Activated CD8-positive, alpha-beta T cell treated with anti-CD3 and anti-CD28 coated beads for 36 hours (primary cell): ENCODE results near the gene FAM180A. TPM values are rescaled to one million over a fixed set of nuclear protein-coding genes. Genes with fewer than 3 reads are reported as not detected.
"Not testable (repeated sequence)": the region's sequence is repeated elsewhere in the genome, so short reads cannot be mapped to it uniquely, and the experiment has no call there.

Source experiments
- ATAC-seq: fragments of 200-7000 bp; cut with Tn5 transposase; one replicate; pipeline ENCODE4 v1.10.0; 2021; ENCODE audit warnings: mild to moderate bottlenecking, moderate library complexity
- CTCF ChIA-PET: fragments of 350-600 bp; sonication (Branson Sonifier 250); formaldehyde crosslinking; loops from one replicate; lab custom pipeline; 2021; ENCODE audit warnings: antibody characterized with exemption; lab: Charles Lee
- POLR2A ChIA-PET: fragments of 350-600 bp; sonication (Branson Sonifier 250); formaldehyde crosslinking; loops from one replicate; lab custom pipeline; 2021; ENCODE audit warnings: antibody characterized with exemption; lab: Charles Lee
- DNase-seq: peaks from one replicate; pipeline ENCODE4 v3.0.0-alpha.2; 2020
- H3K27ac Mint-ChIP-seq: one replicate; pipeline ENCODE4 v1.8.0; 2021; ENCODE audit warnings: mild to moderate bottlenecking, mixed read lengths
- H3K27me3 Mint-ChIP-seq: one replicate; pipeline ENCODE4 v1.8.0; 2021; ENCODE audit warnings: mixed read lengths
- H3K36me3 Mint-ChIP-seq: one replicate; pipeline ENCODE4 v1.8.0; 2021; ENCODE audit warnings: low read depth, mixed read lengths
- H3K4me1 Mint-ChIP-seq: one replicate; pipeline ENCODE4 v1.8.0; 2021; ENCODE audit warnings: low read depth, mixed read lengths
- H3K4me3 Mint-ChIP-seq: one replicate; pipeline ENCODE4 v1.8.0; 2021; ENCODE audit warnings: mild to moderate bottlenecking, moderate library complexity, mixed read lengths
- H3K9me3 Mint-ChIP-seq: one replicate; pipeline ENCODE4 v1.8.0; 2021; ENCODE audit warnings: mixed read lengths
- CTCF ChIP-seq: fragments of 200-600 bp; IDR thresholded peaks from one replicate; pipeline ENCODE4 v1.8.0; 2022; ENCODE audit warnings: antibody characterized with exemption, mild to moderate bottlenecking
- intact Hi-C: fragments of 100-400 bp; cut with micrococcal nuclease; formaldehyde crosslinking; loops from one replicate; pipeline ENCODE4 v1.10.0; 2022
- total RNA-seq, 2 experiments: library from RNA; stranded (reverse); gene quantifications; one replicate each; pipeline ENCODE4 v1.2.3, GENCODE V29; 2021

Gene FAM180A
- total RNA-seq, 2 experiments from 2014 or later: not detected

GRCh38 chr7:135744938-135745702 is 3.5 kb downstream of the FAM180A start:
- CTCF ChIA-PET: interaction anchor here (1.5 kb wide), 1 partner anchor 471 kb away, joined by 3 read pairs; no protein-coding TSS in a partner anchor
- Mint-ChIP-seq H3K9me3 (no peaks in the 10 kb centered on the region), H3K4me3 (no peak overlapping the region), H3K36me3 (no peaks in the 10 kb centered on the region), H3K27me3 (peaks cover 7% of the 10 kb centered on the region), H3K27ac (no peak overlapping the region), H3K4me1 (no peaks in the 10 kb centered on the region)
- POLR2A ChIA-PET: interaction anchor here (0.6 kb wide), 1 partner anchor 600 kb away, joined by 3 read pairs; no protein-coding TSS in a partner anchor
- intact Hi-C loops: no loop called here
- no peak for TF ChIP-seq CTCF
- ATAC-seq: no peak
- no peak for DNase-seq

GRCh38 chr7:135743907-135744731 is 4.5 kb downstream of the FAM180A start:
- peaks cover 7% of the 10 kb centered on the region for H3K27me3 Mint-ChIP-seq

GRCh38 chr7:135742371-135742770 is 6.2 kb downstream of the FAM180A start:
- H3K9me3 Mint-ChIP-seq: no peaks in the 10 kb centered on the region
- no peak overlapping the region for H3K4me3 Mint-ChIP-seq
- ATAC-seq (no peak), DNase-seq (no peak)
- peaks cover 7% of the 10 kb centered on the region for H3K27me3 Mint-ChIP-seq
- POLR2A ChIA-PET: no interaction called here
- no peaks in the 10 kb centered on the region for H3K4me1 Mint-ChIP-seq
- no peaks in the 10 kb centered on the region for H3K36me3 Mint-ChIP-seq
- intact Hi-C loops: no loop called here
- no peak for TF ChIP-seq CTCF
- CTCF ChIA-PET: no interaction called here
- H3K27ac Mint-ChIP-seq: no peak overlapping the region

More at GRCh38 chr7:135743907-135744731, 4.5 kb downstream of the FAM180A start:
- no peak overlapping the region for H3K4me3 Mint-ChIP-seq
- H3K36me3 Mint-ChIP-seq: no peaks in the 10 kb centered on the region
- no peaks in the 10 kb centered on the region for H3K9me3 Mint-ChIP-seq
- DNase-seq (no peak), ATAC-seq (no peak)
- no peaks in the 10 kb centered on the region for H3K4me1 Mint-ChIP-seq
- POLR2A ChIA-PET: no interaction called here
- CTCF ChIA-PET: interaction anchor here (1.2 to 1.5 kb wide), 2 partner anchors 463 to 470 kb away, joined by 3 read pairs; no protein-coding TSS in a partner anchor
- H3K27ac Mint-ChIP-seq: no peak overlapping the region
- TF ChIP-seq CTCF: no peak
- intact Hi-C loops: no loop called here

- ATAC-seq: no peak
- no peak for TF ChIP-seq CTCF
- Mint-ChIP-seq H3K27me3 (peaks cover 7% of the 10 kb centered on the region), H3K4me1 (no peaks in the 10 kb centered on the region), H3K4me3 (no peak overlapping the region), H3K9me3 (no peaks in the 10 kb centered on the region), H3K36me3 (no peaks in the 10 kb centered on the region), H3K27ac (no peak overlapping the region)
- no peak for DNase-seq
- POLR2A ChIA-PET: no interaction called here
- CTCF ChIA-PET: no interaction called here
- intact Hi-C loops: no loop called here
These were observed 6.7 kb downstream of the FAM180A start for GRCh38 chr7:135741905-135742304.

GRCh38 chr7:135740889-135741288 is 7.7 kb downstream of the FAM180A start:
- TF ChIP-seq CTCF: no peak
- H3K4me3 Mint-ChIP-seq: no peak overlapping the region
- ChIA-PET POLR2A (no interaction called here), CTCF (no interaction called here)
- no peaks in the 10 kb centered on the region for H3K36me3 Mint-ChIP-seq
- H3K27me3 Mint-ChIP-seq: peaks cover 9% of the 10 kb centered on the region
- no peak for DNase-seq
- H3K27ac Mint-ChIP-seq: no peak overlapping the region
- no peaks in the 10 kb centered on the region for H3K9me3 Mint-ChIP-seq
- intact Hi-C loops: no loop called here
- H3K4me1 Mint-ChIP-seq: no peaks in the 10 kb centered on the region
- ATAC-seq: no peak

GRCh38 chr7:135737306-135737647 is 11.3 kb downstream of the FAM180A start:
- POLR2A ChIA-PET, DNase-seq, H3K9me3 Mint-ChIP-seq, H3K27ac Mint-ChIP-seq, H3K36me3 Mint-ChIP-seq, H3K4me3 Mint-ChIP-seq, CTCF ChIA-PET, H3K27me3 Mint-ChIP-seq, H3K4me1 Mint-ChIP-seq, intact Hi-C loops, ATAC-seq: not testable (repeated sequence)
